GM21526 (cell line): ENCODE data around the gene AUTS2.

Experiments used
- ATAC-seq: cut with Tn5 transposase; IDR thresholded peaks from one replicate; pipeline ENCODE4 v1.9.1; 2021; ENCODE audit warnings: moderate library complexity; ENCODE audit not compliant: unreplicated experiment, low FRiP score

Gene AUTS2

DNA sequence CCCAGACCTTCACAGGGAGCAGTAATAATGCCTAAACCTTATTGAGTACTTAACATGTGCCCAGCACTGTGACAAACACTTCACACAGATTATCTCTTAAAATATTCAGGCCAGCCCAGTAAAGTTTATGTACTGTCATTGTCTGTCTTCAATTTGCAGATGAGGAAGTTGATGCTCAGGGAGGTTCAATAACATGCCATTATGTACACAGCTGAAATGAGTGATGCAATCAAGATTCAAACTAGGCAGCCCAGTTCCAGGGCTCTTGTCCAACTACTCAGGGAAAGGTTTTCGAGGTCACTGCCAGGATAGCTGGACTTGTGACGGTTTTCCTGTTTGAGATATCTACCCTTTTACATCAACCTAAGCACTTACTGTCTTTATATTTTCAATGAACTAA lies 56.1 kb downstream of the AUTS2 start:
- ATAC-seq: no peak

DNA sequence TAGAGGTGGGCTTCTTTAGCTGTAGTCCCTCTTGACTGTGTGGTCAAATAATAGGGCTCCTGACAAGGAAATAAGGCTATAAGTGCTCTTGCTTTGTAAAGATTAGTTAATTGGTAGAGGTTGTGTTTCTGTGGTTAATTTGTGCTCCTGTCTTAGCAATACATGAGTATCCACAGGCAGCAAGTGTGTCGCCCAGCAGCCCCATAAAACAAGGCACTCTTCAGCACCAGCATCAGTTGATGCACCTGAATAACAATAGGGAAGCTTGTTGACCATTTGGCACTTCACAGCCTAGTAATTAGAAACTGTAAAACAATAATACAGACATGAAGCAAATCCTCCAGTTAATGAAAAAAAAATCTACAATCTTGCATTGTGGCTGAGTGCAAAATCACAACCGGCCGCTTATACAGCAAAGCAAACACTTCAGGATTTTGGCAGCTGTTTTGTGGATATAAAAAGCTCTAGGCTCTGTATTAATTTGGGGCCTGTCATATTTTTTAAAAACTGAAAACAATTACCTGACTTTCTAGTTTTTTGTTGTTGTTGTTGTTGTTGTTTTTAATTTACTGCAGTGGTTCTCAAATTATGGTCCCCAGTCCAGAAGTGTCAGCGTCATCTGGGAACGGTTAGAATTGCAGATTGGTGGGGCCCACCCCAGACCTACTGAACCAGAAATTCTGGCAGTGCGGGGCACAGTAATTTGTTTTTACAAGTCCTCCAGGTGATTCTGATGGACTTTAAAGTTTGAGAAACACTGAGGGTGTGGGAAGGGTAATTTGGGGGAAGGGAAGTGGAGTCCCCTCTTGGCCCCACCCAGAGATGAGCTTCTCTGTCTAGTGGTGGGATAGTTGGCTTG lies 56.8 kb downstream of the AUTS2 start:
- ATAC-seq: no peak

DNA sequence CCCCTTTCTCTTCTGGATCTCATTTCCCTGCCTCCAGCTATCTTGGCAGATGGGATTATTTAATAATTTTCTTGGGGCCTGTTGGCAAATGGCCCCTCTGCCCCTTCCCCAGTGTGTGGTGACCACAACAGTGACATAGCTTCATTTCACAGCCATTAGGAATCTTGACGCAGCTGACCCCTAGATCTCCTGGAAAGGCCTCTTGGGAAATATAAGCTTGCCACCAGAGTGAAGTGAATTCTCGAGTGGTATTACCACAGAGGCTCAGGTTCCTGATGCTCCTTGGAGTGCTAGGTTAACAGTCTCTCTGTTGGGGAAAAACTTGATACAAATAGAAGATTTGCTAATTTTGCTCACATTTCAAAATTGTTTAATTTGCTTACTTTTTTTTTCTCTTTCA lies 57.8 kb downstream of the AUTS2 start:
- no peak for ATAC-seq

DNA sequence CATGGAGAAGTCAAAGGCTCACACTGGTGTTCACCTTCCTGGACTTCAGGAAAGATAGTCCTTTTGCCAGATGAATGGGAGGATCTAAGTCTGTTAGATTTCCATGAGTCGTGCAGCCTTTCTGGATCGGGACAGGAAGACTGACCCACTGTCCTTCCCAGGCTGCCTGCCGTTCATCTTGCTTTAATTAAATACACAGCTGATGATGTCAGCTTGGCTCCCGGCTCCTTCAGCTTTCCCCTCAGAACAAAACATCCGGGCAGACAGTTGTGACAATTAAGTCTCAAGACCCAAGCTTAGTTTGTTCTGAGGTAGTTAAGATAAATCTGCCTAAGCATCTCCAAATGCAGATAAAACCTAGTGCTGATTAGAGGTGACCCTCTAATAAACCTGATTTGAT lies 58.6 kb downstream of the AUTS2 start:
- no peak for ATAC-seq

DNA sequence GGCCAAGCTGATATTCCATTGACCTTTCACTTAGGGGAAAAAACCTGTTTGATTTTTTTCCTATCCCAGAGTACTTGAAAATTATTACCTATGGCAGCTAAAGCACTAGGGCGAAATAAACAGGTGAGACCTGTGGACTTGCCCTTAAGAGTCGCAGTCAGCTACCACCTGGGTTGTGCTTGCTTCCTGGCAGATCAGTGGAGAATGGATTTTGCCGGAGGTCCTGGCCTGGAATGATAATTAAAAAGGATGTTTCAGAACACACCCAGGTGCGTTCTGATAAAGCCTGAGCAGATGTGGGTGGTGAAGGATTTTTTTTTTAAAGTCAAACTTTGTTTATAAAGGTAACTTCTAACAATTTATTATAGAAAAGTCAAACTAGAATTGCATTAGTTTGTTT lies 59.1 kb downstream of the AUTS2 start:
- ATAC-seq: no peak

DNA sequence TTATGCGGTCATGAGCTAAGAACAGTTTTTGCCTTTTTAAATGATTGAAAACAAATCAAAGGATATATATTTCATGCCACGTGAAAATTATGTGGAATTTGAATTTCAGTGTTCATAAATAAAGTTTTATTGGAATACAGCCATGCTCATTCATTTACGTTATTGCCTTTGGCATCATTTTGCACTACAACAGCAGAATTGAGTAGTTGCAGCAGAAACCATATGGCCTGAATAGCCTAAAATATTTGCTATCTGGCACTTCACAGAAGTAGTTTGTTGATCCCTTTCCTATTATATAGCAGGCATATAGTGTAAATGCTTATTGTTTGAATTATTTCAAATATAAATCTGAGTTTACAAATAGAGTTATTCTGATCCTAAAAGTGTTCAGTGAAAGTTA lies 59.7 kb downstream of the AUTS2 start:
- no peak for ATAC-seq

DNA sequence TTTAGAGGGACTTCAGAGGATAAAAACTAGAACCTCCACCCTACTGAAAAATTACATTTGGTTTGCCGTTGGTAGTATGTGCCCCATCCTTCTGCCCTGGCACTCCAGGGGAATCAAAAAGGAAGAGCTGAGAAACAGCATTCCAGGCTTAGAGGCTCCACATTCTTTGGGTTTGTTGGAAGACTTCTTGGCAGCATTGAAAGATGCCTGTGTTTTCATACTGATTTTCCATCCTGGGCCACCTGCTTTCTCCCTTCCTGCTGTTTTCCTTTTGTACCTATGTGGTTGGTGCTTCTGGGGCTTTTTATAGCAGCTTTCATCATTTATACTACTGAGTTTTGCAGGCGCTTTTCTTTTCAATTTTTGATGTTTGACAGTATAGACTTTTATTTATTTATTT lies 61.7 kb downstream of the AUTS2 start:
- ATAC-seq: no peak

DNA sequence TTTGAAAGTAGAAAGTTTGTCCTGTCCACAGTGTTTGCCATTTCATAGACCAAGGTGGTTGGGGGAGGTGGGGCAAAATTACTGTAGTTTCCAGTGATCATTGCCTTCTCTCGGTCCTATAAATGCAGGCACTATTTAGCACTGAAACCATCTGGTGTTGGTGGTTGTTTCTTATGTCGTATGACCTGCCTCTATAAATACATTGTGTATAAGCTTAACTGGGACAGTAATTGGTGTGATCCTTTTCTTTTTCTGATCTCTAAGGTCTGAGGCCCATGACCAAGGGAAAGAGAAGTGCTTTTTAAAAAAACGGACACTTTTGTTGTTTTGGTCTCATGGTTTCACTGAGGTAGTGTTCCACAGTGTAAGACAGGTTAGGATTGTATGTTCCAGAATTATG lies 63.1 kb downstream of the AUTS2 start:
- ATAC-seq: no peak

DNA sequence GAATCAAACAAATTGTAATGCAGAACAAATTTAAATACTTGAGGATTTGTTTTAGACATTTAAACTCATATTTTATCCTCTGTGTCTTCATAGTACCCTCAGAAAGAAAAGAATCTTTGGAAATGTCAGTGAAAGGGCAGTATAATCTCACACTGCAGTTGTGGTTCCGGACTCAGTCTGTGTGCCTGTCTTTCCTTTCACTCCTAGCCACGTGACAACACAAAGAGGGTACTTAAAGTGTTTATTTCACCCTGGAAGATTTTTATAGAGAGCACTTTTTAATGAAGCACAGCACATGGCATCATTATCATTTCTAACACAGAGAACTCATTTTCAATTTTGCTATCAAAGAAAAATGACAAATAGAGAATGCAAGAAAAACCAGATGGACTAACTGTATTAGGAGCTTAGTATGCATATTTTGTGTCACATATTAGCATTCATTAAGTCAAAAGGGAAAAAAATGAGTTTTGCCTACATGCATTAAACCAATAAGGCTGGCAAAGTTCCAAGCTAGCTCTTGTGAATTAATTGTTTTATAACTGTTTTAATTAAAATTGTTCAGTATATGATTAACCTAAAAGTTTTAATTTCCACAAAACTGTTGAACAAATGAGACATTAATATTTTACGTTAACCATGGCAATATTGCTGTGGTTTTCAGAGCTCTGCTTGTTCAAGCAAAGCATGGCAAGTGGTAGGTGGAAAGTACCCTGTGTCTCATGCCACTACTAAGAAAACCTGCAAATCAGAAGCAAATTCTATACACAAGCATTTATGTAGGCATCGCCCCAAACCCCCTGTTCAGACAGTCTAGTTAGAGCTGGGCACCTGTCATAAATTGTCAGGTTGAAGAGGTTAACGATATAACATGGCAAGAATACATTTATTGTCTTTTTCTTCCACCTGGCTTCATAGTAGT lies 65.9 kb downstream of the AUTS2 start:
- ATAC-seq: no peak

DNA sequence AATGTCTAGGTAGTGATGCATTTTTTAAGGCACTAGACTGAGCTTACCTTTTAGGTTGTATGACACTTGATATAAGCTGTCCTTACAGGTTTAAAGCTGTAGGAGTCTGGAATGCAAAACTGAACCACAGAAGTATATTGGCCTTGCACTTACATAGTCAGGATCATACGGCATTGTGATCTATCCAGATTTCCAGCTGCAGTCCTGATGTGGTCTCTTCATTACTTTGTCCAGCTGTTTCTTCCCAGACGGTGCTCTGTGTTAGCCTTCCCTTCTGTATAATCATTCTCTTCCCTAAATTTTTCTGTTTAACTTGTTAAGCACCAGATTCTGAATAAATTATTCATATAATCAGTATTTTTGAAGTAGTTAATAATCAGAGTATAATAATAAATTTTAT lies 67.1 kb downstream of the AUTS2 start:
- no peak for ATAC-seq

DNA sequence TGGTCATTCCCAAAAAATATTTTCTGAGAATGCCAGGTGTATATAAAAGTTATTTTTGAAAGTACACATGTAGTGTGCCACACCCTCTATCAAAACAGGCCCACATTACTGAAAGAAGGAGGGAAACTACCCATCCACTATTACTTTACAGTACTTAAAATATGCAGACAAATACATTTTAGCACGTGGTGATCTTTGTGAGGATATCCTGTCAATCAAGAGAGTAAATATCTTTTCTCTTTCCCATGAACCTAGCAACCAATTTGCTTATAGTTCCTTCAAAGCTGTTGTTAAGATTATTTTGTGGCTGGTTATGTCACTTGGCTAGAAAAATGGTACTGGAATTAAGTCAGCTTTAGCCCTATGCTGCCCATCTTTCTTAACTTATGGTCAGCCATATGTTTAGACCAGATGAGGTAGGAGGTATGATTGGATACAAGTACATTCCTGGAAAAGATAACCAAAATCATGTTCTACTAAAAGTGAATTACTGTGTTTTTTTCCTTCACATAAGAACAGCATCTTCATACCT lies 70.1 kb downstream of the AUTS2 start:
- ATAC-seq: no peak

DNA sequence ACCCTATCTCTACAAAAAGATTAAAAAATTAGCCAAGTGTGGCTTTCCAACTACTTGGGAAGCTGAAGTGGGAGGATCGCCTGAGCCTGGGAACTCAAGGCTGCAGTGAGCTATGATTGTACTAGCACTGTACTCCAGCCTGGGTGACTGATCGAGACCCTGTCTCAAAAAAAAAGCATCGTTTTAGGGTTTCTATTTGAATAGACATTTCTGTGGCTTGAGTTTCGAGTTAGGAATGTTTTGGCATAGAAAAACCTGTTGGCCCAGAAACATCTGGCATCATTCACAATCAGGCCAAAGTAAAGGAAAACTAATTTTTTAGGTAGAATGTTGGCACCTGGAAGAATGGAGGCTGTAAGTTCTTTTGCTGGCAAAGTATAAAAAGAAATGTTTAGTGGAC lies 72.4 kb downstream of the AUTS2 start:
- no peak for ATAC-seq

DNA sequence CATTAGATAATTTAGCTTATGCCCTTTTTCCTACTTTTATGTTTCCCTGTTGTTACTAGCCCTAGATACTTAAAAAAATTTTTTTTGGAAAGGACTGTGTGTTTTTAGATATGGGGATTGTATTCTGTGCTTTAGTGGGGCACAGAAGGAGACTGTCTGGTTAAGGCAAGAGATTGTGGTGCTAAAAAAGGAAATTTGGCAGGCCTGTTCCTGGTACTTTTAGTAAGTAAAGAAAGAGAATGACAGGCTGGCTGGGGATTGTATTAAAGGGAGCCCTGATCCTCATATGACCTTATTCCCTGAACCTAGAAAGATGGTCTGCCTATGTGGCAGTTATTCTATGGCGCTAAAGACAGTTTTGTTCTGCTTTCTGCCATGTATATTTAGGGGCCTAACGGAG lies 74.8 kb downstream of the AUTS2 start:
- ATAC-seq: no peak

DNA sequence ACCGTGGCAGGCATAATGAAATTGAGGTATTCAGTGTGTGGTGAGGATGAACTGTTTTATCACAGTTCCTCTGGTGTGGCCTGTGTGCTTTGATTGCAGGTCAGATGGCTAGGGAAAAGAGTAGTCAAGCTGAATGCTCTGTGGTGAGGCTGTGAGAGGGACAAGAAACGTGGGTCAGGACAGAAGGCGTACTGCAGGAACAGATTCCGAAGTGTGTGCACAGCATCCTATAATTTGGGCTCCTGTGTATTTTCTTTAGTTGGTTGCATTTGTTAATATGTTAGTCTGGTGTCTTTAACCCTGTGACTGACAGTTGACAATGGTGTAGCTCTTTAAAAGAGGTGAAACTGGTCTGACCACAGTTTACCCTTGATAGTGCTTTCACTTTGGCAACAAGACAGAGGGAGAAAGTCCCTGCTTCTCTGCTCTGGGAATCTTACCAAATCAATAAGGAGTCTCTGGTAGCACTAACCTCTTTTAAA lies 76.5 kb downstream of the AUTS2 start:
- peak; percentile 81 for ATAC-seq

DNA sequence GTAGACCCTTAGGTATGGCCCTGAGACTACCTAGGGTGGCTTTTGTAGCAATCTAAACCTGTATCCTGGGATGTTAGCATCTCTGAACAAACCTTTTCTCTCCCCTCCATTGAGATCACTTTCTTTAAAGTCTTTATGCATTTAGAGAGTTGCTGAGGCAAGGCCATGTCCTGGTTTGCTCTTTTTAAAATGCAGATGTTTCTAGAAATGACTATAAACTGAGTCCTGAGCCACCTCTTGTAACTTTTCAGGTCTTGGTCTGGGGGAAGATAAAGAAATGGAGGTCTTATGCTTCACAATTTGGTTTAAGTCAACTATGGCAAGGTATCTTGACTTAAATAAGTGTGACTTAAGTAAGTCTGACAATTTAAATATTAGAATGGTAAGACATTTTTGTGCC lies 78.0 kb downstream of the AUTS2 start:
- ATAC-seq: no peak

DNA sequence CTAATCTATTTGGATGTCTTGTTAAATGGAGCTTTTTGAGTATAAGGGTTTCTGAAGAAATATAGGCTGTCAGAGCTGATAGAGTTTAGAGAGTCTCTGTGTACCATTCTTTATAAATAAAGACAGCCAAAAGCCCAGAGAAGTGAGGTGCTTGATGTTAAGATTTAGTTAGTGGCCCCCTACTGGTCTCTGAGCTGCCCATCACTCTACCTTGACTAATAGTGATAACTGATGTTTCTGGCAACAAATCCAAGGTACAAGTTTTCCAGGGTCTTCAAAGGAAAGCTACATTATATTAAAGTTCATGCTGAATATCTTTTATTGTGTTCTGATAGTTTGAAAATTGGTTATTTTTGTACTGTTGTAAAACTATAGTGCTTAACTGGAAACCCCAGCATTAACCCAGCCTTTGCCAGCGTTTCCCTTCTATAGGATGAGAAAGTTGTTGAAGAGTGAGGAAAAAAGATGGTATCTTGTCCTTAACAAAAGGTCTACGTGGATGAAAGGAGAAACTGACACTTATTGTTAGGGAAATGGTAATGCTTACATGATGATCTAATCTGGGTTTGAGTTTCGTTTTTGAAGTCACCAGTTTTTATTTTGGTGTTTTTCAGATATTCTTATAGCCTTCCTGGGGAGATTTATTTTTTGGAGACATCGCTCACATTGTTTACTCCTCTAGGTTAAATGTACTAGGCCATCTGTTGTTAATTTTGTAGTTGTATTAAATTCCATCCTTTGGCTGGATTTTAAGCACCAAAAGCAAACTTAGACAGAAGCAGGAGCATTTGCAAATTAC lies 79.0 kb downstream of the AUTS2 start:
- ATAC-seq: no peak

DNA sequence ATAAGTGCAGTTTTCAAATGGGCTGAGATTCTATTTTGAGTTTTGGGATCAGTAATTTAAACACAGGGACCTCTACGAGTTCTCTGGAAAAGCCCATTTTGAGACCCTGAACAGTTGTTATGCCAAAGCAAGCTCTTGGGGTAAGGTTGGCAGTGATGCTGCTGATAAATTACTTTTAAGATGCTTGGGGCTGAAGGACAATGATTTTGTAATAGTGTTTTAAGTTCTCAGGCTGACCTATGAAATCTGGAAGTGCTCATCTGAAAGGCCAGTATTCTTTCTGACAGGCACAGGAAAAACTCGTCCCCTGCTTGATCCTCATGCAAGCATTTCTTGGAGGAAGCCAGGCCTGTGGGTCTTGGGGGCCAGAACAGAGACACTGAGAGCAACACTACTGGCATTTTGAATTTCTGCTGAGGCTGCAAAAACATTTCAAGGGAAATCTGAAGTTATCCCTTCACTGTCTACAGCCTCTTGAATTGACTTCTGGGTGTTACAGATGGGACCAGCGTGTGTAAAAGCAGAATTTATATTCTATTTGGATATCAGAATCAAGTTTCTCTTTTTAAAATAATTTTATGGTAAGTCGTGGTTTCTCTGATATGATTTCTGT lies 79.7 kb downstream of the AUTS2 start:
- ATAC-seq: no peak

DNA sequence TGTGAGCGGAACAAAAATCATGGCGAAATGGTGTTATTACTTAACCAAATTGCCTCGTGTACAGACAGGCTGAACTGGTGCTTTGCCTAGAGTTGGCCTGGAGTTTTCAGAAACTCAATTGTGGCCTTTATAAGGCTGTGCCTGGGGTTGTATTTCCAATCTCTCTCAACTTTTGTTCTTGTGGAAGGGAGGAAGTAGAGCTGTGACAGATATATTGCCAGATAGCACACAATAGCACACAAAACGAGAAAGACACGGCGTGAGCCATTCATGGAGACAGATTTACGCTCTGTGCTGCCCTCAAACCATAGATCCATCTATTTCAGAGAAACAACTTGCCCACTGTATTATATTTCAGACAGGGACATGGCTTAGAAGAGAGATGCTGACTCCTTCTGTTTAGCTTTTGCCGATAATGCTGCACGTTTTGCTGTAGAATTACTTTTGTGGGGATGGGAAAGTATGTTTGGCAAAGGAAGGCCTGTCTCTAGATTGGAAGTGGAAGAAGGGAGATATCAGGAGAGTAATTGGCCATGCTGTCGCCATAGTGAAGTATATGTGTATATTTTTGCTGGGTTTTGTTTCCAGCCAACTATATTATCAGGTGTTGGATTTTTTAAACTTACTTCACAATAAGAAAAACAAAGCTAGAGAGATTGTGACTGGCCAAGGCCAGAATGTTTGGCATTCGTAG lies 80.4 kb downstream of the AUTS2 start:
- no peak for ATAC-seq

DNA sequence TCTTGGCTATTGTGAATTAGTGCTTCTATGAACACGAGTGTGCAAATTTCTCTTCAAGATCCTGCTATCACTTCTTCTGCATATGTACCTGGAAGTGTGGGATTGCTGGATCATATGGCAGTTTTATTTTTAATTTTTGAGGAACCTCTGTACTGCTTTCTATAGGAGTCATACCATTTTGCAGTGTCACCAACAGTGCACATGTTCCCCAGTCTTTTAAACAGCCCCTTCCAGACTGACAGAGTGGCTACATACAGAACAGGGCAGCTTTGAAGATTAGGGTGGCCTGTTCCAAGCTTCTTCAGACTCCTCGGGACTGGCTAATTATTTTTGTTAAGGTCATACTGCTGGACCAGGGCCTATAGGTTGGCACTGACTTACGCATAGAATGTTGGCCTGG lies 82.9 kb downstream of the AUTS2 start:
- ATAC-seq: no peak

DNA sequence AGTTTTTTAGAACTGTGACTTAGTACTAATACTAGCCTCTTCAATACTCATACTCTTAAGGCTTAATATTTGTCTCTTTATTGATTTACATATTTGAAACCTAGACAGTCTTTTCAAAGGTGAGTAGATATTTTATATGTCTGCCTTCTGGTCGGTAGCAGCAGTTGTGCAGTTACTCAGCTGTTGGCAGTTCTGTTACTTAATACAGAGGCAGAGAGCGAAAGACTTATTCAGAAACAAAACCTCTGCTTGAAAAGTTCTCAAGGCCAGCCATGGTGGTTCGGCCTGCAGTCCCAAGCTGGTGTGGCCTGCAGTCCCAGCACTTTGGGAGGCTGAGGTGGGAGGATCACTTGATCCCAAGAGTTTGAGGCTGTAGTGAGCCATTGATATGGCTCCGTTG lies 84.2 kb downstream of the AUTS2 start:
- ATAC-seq: no peak
